ENCODE measurements around the gene PPAT.

Gene PPAT

GRCh38 chr4:56445699-56446098 lies 10.3 kb upstream of the PPAT start:
- Histone ChIP-seq H3K27me3 (ENCODE audit: insufficient read depth, poor library complexity, severe bottlenecking) (no peaks in the 10 kb centered on the region), H3K4me3 (replicated peaks; ENCODE audit: insufficient read depth, low read length) (no peak overlapping the region), H3K27ac (replicated peaks) (no peak overlapping the region)
- DNase-seq (ENCODE audit: low read depth in 1 of 2, low spot score in 1 of 2) = no peak
- no peak for TF ChIP-seq CTCF (IDR thresholded peaks at IDR 0.05; ENCODE audit: insufficient read depth, low read length)
- no peak for TF ChIP-seq POLR2AphosphoS5 (IDR thresholded peaks at IDR 0.05; ENCODE audit: low read depth)
- no peak for TF ChIP-seq REST (IDR thresholded peaks at IDR 0.05; ENCODE audit: insufficient replicate concordance, low read depth)
- no peak for TF ChIP-seq GABPA (IDR thresholded peaks at IDR 0.05; ENCODE audit: low read depth)
- no peak for TF ChIP-seq SPI1 (IDR thresholded peaks at IDR 0.05; ENCODE audit: borderline replicate concordance, low read depth)

DNA sequence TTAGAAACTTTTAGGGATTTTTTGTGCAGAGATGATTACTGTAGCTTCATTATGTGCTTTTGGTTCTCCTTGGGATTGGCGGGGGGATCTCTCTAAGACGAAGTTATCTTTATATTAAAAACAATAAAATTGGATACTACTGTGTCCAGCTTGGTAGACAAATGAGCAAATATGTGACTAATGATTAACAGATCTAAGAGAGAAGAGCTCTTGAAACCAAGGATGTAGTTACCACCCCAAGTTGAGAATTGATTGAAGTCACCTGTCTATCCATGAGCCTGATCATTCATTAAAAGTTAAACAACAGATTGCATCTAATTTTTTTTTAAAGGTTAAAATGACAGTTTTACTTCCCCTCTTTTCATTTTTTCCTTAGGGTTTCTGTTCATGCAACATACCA lies 9.3 kb upstream of the PPAT start:
- no peak overlapping the region for H3K4me3 ChIP-seq (replicated peaks; ENCODE audit: insufficient read depth, low read length)
- H3K27me3 ChIP-seq (ENCODE audit: insufficient read depth, poor library complexity, severe bottlenecking) = no peaks in the 10 kb centered on the region
- no peak overlapping the region for H3K27ac ChIP-seq (replicated peaks)
- DNase-seq (ENCODE audit: low read depth in 1 of 2, low spot score in 1 of 2) = no peak
- TF ChIP-seq REST (IDR thresholded peaks at IDR 0.05; ENCODE audit: insufficient replicate concordance, low read depth) = no peak
- no peak for TF ChIP-seq SPI1 (IDR thresholded peaks at IDR 0.05; ENCODE audit: borderline replicate concordance, low read depth)
- no peak for TF ChIP-seq GABPA (IDR thresholded peaks at IDR 0.05; ENCODE audit: low read depth)
- TF ChIP-seq POLR2AphosphoS5 (IDR thresholded peaks at IDR 0.05; ENCODE audit: low read depth) = no peak

- Histone ChIP-seq H3K27ac (replicated peaks) (no peak overlapping the region), H3K27me3 (ENCODE audit: insufficient read depth, poor library complexity, severe bottlenecking) (no peaks in the 10 kb centered on the region), H3K4me3 (replicated peaks; ENCODE audit: insufficient read depth, low read length) (no peak overlapping the region)
- no peak for DNase-seq (ENCODE audit: low read depth in 1 of 2, low spot score in 1 of 2)
- TF ChIP-seq POLR2AphosphoS5 (IDR thresholded peaks at IDR 0.05; ENCODE audit: low read depth) = no peak
- no peak for TF ChIP-seq CTCF (IDR thresholded peaks at IDR 0.05; ENCODE audit: insufficient read depth, low read length)
Measured at GRCh38 chr4:56440983-56441382, 5.6 kb upstream of the PPAT start.

- H3K4me3 ChIP-seq (replicated peaks; ENCODE audit: insufficient read depth, low read length) = 0 out of 2 replicates have a peak overlapping the region, but pooled peaks have one; percentile 12
- no peaks in the 10 kb centered on the region for H3K27me3 ChIP-seq (ENCODE audit: insufficient read depth, poor library complexity, severe bottlenecking)
- H3K27ac ChIP-seq (replicated peaks) = no peak overlapping the region
- DNase-seq (ENCODE audit: low read depth in 1 of 2, low spot score in 1 of 2) = no peak
- TF ChIP-seq CTCF (IDR thresholded peaks at IDR 0.05; ENCODE audit: insufficient read depth, low read length) = no peak
- no peak for TF ChIP-seq SPI1 (IDR thresholded peaks at IDR 0.05; ENCODE audit: borderline replicate concordance, low read depth)
- no peak for TF ChIP-seq POLR2AphosphoS5 (IDR thresholded peaks at IDR 0.05; ENCODE audit: low read depth)
- no peak for TF ChIP-seq REST (IDR thresholded peaks at IDR 0.05; ENCODE audit: insufficient replicate concordance, low read depth)
- TF ChIP-seq GABPA (IDR thresholded peaks at IDR 0.05; ENCODE audit: low read depth) = no peak
Measured at GRCh38 chr4:56438766-56439165, 3.4 kb upstream of the PPAT start.
